GM10266 (cell line): ENCODE measurements around the gene SEMA6D.

Experiments used
- DNase-seq: peaks from one replicate; pipeline ENCODE4 v3.0.0; 2012; ENCODE audit errors: extremely low spot score
- CTCF ChIP-seq: IDR thresholded peaks from 2 replicates; pipeline ENCODE4 v1.5.1; 2012; ENCODE audit warnings: mild to moderate bottlenecking, low read depth; ENCODE audit not compliant: control insufficient read depth, insufficient read depth; ENCODE audit errors: missing control alignments

The SEMA6D gene

GRCh38 chr15:47778263-47778770 is 61.0 kb downstream of the SEMA6D start:
- DNase-seq = no peak
- no peak for TF ChIP-seq CTCF

GRCh38 chr15:47780971-47781370 is 63.7 kb downstream of the SEMA6D start:
- no peak for DNase-seq
- TF ChIP-seq CTCF = no peak

GRCh38 chr15:47781527-47781926 is 64.2 kb downstream of the SEMA6D start:
- no peak for TF ChIP-seq CTCF
- DNase-seq = no peak

- no peak for TF ChIP-seq CTCF
- no peak for DNase-seq
Measured at GRCh38 chr15:47784820-47785219, 67.5 kb downstream of the SEMA6D start.

GRCh38 chr15:47786371-47786770 is 69.1 kb downstream of the SEMA6D start:
- DNase-seq = no peak
- no peak for TF ChIP-seq CTCF

GRCh38 chr15:47787875-47788274 is 70.6 kb downstream of the SEMA6D start:
- DNase-seq = no peak
- no peak for TF ChIP-seq CTCF

- TF ChIP-seq CTCF = no peak
- no peak for DNase-seq
Measured at GRCh38 chr15:47788685-47789084, 71.4 kb downstream of the SEMA6D start.
